Smooth muscle cell (in vitro differentiated cells): ENCODE data around the gene GALK1. TPM values are rescaled to one million over a fixed set of nuclear protein-coding genes. Genes with fewer than 3 reads are reported as not detected.
A peak's percentile ranks its signal among the peaks of the same experiment; 100 is the strongest.
"Not testable (repeated sequence)": the region's sequence is repeated elsewhere in the genome, so short reads cannot be mapped to it uniquely, and the experiment has no call there.

Source experiments
- DNase-seq: peaks from one replicate; lab custom pipeline; 2025; ENCODE audit not compliant: unreplicated experiment; lab: John Stamatoyannopoulos, UW
- H2AFZ ChIP-seq: fragments of 200-600 bp; sonication (generic); 2 replicates; pipeline ENCODE4 v1.6.0; 2016; ENCODE audit warnings: antibody characterized with exemption, low read depth, mild to moderate bottlenecking
- H3F3A ChIP-seq: fragments of 200-600 bp; sonication (generic); 2 replicates; pipeline ENCODE4 v1.6.0; 2017; ENCODE audit warnings: antibody characterized with exemption, low read depth
- H3K27ac ChIP-seq: fragments of 200-600 bp; sonication (generic); 2 replicates; pipeline ENCODE4 v1.5.1; 2016; ENCODE audit warnings: low read depth, mild to moderate bottlenecking
- H3K27me3 ChIP-seq: fragments of 200-600 bp; sonication (generic); 2 replicates; pipeline ENCODE4 v1.6.1; 2016; ENCODE audit warnings: low read depth, mild to moderate bottlenecking
- H3K36me3 ChIP-seq: fragments of 200-600 bp; sonication (generic); 2 replicates; pipeline ENCODE4 v1.5.1; 2016; ENCODE audit warnings: low read depth
- H3K4me1 ChIP-seq: fragments of 200-600 bp; sonication (generic); 2 replicates; pipeline ENCODE4 v1.5.1; 2016; ENCODE audit warnings: low read depth
- H3K4me2 ChIP-seq: fragments of 200-600 bp; sonication (generic); 2 replicates; pipeline ENCODE4 v1.6.0; 2016; ENCODE audit warnings: mild to moderate bottlenecking
- H3K4me3 ChIP-seq: fragments of 200-600 bp; sonication (generic); 2 replicates; pipeline ENCODE4 v1.5.1; 2016; ENCODE audit warnings: mild to moderate bottlenecking
- H3K79me2 ChIP-seq: fragments of 200-600 bp; sonication (generic); 2 replicates; pipeline ENCODE4 v1.6.0; 2016; ENCODE audit warnings: low read depth, mild to moderate bottlenecking
- H3K9ac ChIP-seq: fragments of 200-600 bp; sonication (generic); 2 replicates; pipeline ENCODE4 v1.6.0; 2016; ENCODE audit warnings: low read depth
- H3K9me3 ChIP-seq: fragments of 200-600 bp; sonication (generic); replicated peaks from 2 replicates; pipeline ENCODE4 v1.5.1; 2016; ENCODE audit warnings: low read depth
- H4K20me1 ChIP-seq: fragments of 200-600 bp; sonication (generic); 2 replicates; pipeline ENCODE4 v1.6.0; 2016; ENCODE audit warnings: low read depth
- WGBS: methylation state at CpG from one replicate; pipeline ENCODE4 v1.1.7; 2016; ENCODE audit warnings: low lambda C conversion rate; 5-methylcytosine and 5-hydroxymethylcytosine counted together
- polyA plus RNA-seq: library from polyadenylated mRNA; unstranded; fragments of >200 nt; fragmentation: Nextera tagmentation; extraction: Ambion mirVana; gene quantifications from 2 replicates; pipeline ENCODE4 v1.2.1, GENCODE V29; 2016
- total RNA-seq: library from RNA; depleted of rRNA; stranded (reverse); fragments of >200 nt; gene quantifications from 2 replicates; pipeline ENCODE4 v1.2.3, GENCODE V29; 2014
- TF ChIP-seq, protein P1 (sequence below): fragments of 200-600 bp; sonication (generic); IDR thresholded peaks from 2 replicates; pipeline ENCODE4 v1.5.1; 2017; ENCODE audit warnings: borderline replicate concordance, mild to moderate bottlenecking, antibody characterized with exemption; ENCODE audit not compliant: insufficient read depth, poor library complexity, severe bottlenecking

The GALK1 gene
- total and polyA plus RNA-seq, 2 experiments from 2014 or later, result 31.1 to 108 TPM

GRCh38 chr17:75812096-75813013 is 47.4 kb upstream of the GALK1 start:
- H2AFZ ChIP-seq, result no peak overlapping the region
- no peaks in the 10 kb centered on the region for H3K36me3 ChIP-seq
- H3K4me3 ChIP-seq, result no peak overlapping the region
- TF ChIP-seq, protein P1, sequence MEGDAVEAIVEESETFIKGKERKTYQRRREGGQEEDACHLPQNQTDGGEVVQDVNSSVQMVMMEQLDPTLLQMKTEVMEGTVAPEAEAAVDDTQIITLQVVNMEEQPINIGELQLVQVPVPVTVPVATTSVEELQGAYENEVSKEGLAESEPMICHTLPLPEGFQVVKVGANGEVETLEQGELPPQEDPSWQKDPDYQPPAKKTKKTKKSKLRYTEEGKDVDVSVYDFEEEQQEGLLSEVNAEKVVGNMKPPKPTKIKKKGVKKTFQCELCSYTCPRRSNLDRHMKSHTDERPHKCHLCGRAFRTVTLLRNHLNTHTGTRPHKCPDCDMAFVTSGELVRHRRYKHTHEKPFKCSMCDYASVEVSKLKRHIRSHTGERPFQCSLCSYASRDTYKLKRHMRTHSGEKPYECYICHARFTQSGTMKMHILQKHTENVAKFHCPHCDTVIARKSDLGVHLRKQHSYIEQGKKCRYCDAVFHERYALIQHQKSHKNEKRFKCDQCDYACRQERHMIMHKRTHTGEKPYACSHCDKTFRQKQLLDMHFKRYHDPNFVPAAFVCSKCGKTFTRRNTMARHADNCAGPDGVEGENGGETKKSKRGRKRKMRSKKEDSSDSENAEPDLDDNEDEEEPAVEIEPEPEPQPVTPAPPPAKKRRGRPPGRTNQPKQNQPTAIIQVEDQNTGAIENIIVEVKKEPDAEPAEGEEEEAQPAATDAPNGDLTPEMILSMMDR, result no peak
- DNase-seq, result no peak
- H3K4me1 ChIP-seq, result no peaks in the 10 kb centered on the region
- H3K4me2 ChIP-seq, result no peak overlapping the region
- H3K9me3 ChIP-seq, result no peaks in the 10 kb centered on the region
- H3K27ac ChIP-seq, result no peak overlapping the region
- H3K9ac ChIP-seq, result no peak overlapping the region
- H3F3A ChIP-seq, result no peaks in the 10 kb centered on the region
- no peaks in the 10 kb centered on the region for H3K27me3 ChIP-seq
- peaks cover 30% of the 10 kb centered on the region for H4K20me1 ChIP-seq
- peaks cover 2% of the 10 kb centered on the region for H3K79me2 ChIP-seq
- 96% methylated on average over 27 of the region's 27 CpGs for WGBS

DNA sequence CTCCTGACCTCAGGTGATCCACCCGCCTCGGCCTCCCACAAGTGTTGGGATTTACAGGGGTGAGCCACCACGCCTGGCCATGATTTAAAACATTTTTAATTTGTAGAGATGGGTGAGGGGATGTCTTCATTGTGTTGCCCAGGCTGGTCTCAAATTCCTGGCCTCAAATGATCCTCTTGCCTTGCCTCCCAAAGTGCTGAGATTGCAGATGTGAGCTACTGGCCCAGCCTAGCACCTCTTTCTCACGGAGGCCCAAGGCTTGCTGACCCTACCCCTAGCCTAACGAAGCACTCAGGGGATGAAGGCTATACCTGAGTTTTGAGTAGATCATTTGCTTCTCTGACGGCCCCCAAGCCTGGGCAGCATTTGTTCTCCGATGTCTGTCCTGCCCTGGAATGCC is 46.2 kb upstream of the GALK1 start:
- H3K27me3 ChIP-seq, result no peaks in the 10 kb centered on the region
- no peak overlapping the region for H3K27ac ChIP-seq
- H3K9ac ChIP-seq, result no peak overlapping the region
- no peaks in the 10 kb centered on the region for H3K9me3 ChIP-seq
- TF ChIP-seq, protein P1, result no peak
- H3K4me3 ChIP-seq, result no peak overlapping the region
- H2AFZ ChIP-seq, result no peak overlapping the region
- 96% methylated on average over 7 of the region's 7 CpGs for whole genome bisulfite sequencing
- no peaks in the 10 kb centered on the region for H3K4me1 ChIP-seq
- no peaks in the 10 kb centered on the region for H3F3A ChIP-seq
- peaks cover 13% of the 10 kb centered on the region for H3K79me2 ChIP-seq
- no peak overlapping the region for H3K4me2 ChIP-seq
- DNase-seq, result no peak
- no peaks in the 10 kb centered on the region for H3K36me3 ChIP-seq
- peaks cover 41% of the 10 kb centered on the region for H4K20me1 ChIP-seq

DNA sequence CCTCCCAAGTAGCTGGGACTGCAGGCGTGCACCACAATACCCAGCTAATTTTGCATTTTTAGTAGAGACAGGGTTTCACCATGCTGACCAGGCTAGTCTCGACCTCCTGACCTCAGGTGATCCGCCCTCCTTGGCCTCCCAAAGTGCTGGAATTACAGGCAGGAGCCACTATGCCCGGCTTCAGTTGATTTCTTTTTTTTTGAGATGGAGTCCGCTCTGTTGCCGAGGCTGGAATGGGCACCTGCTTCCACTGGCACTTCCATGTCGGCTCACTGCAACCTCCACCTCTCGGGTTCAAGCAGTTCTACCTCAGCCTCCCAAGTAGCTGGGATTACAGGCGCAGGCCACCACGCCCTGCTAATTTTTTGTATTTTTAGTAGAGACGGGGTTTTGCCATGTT is 45.8 kb upstream of the GALK1 start:
- Histone ChIP-seq H4K20me1 (peaks cover 45% of the 10 kb centered on the region), H3K79me2 (peaks cover 17% of the 10 kb centered on the region)
- not testable (repeated sequence) for H3K9ac ChIP-seq, H3K27ac ChIP-seq, H3F3A ChIP-seq, H2AFZ ChIP-seq, H3K4me3 ChIP-seq, DNase-seq, H3K4me2 ChIP-seq, H3K9me3 ChIP-seq, H3K4me1 ChIP-seq, H3K36me3 ChIP-seq, H3K27me3 ChIP-seq
- WGBS, result 98% methylated on average over 11 of the region's 11 CpGs

DNA sequence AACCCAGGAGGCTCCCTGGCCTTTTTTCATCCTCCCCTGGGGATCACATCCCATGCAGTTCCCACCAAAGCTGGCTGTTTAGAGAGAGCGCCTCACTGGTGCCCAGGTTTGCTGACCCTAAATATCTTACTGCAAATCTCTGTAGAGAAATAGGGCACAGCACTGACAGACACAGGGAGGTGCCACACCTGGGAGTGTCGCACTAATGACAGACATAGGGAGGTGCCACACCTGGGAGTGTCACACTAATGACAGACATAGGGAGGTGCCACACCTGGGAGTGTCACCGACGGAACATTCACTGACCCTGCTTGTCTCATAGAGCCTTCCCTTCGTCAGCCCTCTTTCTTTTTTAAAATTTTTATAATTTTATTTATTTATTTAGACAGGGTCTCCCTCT is 45.2 kb upstream of the GALK1 start:
- TF ChIP-seq, protein P1, result no peak

More for the DNA sequence above, 45.2 kb upstream of the GALK1 start:
- Histone ChIP-seq H3K79me2 (peaks cover 21% of the 10 kb centered on the region), H3K4me1 (no peaks in the 10 kb centered on the region), H3K4me3 (no peak overlapping the region), H3K27ac (peak overlapping the region; percentile 93), H3K4me2 (no peak overlapping the region), H3K9me3 (no peaks in the 10 kb centered on the region), H2AFZ (no peak overlapping the region), H3K9ac (no peak overlapping the region), H3K36me3 (no peaks in the 10 kb centered on the region), H3F3A (no peaks in the 10 kb centered on the region), H4K20me1 (peaks cover 50% of the 10 kb centered on the region), H3K27me3 (no peaks in the 10 kb centered on the region)
- DNase-seq, result no peak
- WGBS, result 92% methylated on average over 5 of the region's 5 CpGs
